GM19468 (cell line): Measurements from ENCODE around the gene TTLL11.

Experiments used
- ATAC-seq: cut with Tn5 transposase; IDR thresholded peaks from one replicate; pipeline ENCODE4 v1.9.1; 2021; ENCODE audit warnings: mild to moderate bottlenecking, moderate library complexity, moderate number of reproducible peaks; ENCODE audit not compliant: unreplicated experiment; ENCODE audit errors: extremely low read depth

Gene TTLL11

DNA sequence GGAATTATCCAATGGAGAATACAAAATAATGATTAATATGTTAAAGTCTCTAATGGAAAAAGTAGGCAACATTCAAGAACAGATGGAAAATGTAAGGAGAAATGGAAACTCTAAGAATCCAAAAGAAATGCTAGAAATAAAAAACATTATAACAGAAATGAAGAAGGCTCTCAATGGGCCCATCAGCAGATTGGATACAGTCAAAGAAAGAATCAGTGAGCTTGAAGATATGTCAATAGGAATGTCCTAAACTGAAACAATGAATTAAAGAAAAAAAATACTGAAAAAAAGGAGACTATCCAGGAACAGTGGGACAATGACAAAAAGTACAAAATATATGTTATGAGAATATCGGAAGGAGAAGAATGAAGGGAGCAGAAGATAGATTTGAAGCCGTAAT, 248.5 kb downstream of the TTLL11 start:
- ATAC-seq: no peak

- no peak for ATAC-seq
Measured at GRCh38 chr9:121844098-121844497, 249.0 kb downstream of the TTLL11 start.

DNA sequence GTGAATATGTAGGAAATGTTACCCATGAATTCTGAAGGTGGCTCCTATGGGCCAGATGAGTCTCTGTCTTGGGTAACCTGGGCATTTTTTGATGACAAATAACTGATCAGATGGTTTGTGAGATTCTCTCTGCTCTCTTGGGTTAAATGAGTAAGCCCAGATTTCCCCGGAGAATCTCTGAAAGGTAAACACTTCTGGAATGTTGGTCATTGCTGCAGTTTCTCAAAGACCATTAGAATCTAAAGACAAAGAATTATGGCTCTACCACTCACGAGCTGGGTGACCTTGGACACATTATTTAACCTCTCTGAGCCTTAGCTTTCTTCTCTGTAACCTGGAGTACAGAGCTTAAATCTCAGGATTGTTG, 250.5 kb downstream of the TTLL11 start:
- ATAC-seq: no peak

DNA sequence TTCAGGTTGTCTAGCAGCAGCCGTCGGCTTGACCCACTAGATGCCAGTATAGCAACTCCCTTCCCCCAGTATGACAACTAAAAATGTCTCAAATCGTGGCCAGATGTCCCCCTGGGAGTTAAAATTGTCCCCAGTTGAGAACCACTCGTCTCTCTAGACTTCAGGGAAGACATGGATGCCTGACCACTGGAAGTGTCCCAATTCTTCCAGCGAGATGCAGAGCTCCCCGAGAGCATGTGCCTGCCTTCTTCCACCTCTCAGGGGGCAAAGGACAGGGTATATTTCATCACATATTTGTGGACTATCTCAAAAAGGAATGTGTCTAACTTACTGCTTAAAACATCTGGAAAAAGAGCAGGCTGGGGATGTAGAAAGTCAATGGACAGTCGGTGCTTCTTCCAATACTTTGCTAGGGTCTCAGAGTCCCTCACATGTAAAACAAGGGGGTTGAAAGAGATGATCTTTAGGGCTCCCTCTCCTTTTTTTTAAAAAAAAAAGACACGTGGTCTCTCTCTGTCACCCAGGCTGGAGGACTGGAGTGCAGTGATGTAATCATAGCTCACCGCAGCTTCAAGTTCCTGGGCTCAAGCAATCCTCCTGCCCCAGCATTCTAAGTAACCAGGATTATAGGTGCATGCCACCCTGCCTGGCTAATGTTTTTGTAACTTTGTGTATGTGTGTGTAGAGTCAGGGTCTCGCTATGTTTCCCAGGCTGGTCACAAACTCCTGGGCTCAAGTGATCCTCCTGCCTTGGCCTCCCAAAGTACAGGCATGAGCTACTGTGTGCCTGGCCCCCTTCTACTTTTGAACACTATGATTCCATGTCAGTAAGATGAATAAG, 251.1 kb downstream of the TTLL11 start:
- ATAC-seq: no peak

DNA sequence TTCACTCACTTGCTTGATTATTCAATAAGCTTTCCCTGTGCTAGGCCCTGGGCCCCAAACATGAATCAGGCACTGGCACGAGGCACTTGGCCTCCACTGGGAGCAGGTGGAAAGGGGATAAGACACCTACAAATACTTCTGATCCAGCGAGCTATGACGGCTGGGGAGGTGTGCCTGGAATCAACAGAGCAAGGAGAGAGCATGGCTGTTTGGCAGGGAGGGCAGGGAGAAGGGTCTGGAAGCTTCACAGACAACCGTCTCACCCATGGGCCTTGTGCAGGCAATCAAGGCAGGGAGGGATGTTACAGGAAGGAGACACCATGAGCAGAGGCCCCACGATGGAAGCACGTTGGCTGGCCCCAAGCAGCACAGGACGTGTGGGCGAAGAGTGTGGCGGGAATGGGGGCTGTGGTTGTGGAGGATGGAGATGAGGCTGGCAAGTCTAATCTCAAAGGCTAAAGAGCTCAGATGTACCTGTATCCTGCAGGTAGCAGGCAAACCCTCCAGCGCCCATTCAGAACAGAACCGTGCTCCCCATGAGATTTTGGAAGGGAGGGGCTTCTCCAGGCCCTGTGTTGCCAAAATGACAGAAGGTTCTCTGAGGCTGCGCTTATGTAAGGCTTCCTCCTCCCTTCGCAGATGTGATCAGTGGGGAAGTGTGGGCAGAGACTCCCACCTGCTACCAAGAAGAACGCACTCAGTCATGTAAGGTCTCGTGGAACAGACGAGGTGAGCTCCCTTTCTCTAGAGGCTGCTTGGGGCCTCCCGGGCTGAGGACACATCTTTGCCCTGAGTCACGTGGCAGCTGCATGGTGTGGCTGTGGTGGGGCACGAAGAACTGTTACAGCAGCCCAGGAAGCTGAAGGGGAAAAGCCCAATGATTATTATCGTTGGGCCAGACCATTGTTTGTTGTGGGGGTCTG, 252.0 kb downstream of the TTLL11 start:
- no peak for ATAC-seq

- ATAC-seq: no peak
Measured at GRCh38 chr9:121839726-121840500, 253.2 kb downstream of the TTLL11 start.

DNA sequence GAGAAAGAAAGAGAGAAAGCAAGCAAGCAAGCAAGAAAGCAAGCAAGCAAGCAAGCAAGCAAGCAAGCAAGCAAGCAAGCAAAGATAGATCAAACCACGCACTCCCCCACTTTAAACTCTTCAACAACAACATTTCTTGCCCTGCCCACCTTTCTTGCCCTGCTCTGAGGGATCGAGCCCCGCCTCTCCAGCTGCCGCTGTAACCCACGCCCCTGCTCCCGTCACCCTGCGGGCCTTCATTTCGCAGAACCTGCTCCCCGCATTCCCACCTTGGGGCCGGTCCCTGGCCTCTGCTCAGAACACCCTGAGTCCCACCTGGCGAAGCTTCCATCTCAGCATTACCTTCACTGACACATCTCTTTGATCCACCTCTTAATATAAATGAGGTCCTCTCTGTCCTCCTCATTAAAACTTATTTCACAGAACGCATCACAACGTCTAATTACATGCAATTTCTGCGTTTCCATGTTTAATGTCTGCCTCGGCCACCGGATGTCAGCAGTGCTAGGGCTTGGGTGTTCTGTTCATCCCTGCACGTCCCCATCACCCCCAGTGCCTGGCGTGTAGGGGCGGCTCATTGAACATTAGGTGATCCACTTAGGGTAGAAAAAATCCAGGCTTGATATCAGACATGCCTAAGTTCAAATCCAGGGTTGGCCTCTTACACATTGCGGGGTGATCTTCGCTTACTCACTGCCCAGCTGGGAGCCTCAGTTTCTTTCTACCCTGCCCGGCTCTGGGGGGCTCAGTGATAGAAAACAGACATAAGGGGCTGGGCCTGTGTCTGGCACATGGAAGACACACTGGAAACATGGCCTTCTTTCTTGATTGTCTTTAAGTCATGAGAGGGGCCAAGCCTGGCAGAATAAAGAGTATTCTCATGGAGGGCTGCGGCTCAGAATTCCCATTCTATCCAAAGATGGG, 254.1 kb downstream of the TTLL11 start:
- no peak for ATAC-seq

DNA sequence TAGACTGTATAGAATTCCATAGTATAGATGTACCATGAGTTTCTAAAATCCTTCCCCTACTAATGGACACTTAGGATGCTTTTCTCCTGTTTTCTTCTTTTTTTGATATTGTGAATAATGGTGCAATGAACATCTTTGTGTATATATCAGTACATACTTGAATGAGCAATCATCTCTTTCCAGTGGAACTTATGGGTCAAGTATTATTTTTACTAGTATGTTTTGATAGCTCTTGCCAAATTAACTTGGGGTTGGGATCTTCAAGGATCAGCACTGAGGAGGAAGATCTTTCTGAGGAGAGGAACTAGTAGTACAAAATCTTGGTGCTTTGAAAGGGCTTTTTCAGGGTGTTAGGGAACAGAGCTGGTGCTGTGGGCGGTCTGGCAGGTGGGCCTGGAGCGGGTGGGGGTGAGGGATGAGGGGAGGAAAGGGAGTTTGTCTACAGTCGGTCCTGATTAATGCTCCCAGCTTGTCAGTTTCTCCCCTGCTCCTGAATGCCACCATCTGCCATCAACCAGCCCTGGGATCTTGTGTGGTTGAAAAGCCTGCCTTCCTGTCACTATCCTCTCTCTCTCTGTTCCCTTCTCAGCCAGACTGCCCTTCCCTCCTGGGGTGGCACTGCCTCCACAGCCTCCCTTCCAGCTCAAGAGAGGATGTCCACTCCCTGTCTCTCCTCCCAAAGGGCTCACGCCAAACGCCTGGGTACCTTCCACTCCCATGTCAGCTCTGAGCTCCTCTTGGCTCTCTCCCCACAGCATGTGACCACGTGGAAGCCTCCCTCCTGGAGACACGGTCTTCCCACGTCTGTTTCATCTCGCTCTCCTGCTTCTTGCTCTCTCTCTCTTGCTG, 255.8 kb downstream of the TTLL11 start:
- ATAC-seq: no peak

GRCh38 chr9:121836366-121836885, 256.7 kb downstream of the TTLL11 start:
- no peak for ATAC-seq

- ATAC-seq: no peak
Measured at GRCh38 chr9:121835587-121836365, 257.3 kb downstream of the TTLL11 start.

DNA sequence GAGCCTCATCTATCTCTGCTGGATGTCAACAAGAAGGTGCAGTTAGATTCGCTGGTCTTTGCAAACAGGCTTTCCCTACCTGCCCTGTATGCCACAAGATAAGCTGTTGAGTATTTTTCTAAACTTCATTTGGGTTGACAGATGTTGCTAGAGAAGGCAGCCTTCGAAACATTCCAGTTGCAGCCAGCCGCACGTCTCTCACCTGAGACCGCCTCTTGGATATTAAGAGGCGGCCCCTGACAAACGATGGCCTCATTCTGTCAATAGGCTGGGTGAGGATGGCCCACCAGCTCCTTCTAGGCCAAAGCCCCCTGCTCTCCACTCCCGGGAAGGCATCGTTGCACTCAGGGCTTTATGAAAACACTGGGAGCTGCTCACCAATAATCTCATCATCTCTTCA, 260.0 kb downstream of the TTLL11 start:
- ATAC-seq: no peak

DNA sequence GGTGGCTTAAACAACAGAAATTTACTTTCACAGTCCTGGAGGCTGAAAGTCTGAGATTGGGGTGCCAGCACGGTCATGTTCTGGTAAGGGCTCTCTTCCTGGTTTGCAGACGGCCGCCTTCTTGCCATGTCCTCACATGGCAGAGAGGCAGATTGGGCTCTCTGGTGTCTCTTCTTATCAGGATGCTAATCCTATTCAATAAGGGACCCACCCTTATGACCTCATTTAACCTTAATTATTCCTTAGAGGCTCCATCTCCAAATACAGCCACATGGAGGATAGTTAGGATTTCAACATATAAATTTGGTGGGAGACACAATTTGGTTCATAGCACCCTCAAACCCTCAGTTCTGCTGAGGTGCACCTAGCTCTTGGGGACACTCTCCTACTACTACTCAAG, 261.2 kb downstream of the TTLL11 start:
- ATAC-seq: no peak

DNA sequence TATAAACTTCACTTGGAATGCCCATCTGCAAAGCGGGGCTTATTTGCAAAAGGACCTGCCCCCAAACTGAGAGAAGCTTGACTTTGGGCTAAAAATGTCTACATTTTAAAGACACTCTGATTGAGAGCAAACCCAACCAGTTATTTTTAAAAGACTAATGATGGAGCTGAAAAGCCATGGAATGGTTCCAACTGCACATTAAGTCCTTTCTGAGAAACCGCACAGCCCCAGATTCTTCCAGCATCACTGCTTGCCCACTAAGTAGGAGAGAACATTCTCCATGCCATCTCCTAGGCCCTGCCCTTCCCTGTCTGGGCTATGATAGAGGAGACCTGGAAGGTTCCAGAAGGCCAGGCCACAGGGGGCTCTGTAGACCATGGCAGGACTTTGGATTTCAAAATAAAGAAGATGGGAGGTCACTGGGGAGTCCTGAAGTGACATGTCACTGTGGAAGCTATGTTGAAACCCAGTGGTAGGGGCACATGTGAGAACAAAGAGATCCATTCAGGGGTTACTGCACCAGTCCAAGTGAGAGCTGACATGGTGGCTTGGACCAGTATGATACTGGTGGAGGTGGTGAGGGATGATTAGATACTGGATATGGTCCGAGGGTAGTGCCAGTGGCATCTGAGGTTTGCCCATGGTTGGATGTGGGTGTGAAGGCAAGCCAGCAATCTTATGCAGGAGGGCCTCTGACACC, 262.5 kb downstream of the TTLL11 start:
- no peak for ATAC-seq

DNA sequence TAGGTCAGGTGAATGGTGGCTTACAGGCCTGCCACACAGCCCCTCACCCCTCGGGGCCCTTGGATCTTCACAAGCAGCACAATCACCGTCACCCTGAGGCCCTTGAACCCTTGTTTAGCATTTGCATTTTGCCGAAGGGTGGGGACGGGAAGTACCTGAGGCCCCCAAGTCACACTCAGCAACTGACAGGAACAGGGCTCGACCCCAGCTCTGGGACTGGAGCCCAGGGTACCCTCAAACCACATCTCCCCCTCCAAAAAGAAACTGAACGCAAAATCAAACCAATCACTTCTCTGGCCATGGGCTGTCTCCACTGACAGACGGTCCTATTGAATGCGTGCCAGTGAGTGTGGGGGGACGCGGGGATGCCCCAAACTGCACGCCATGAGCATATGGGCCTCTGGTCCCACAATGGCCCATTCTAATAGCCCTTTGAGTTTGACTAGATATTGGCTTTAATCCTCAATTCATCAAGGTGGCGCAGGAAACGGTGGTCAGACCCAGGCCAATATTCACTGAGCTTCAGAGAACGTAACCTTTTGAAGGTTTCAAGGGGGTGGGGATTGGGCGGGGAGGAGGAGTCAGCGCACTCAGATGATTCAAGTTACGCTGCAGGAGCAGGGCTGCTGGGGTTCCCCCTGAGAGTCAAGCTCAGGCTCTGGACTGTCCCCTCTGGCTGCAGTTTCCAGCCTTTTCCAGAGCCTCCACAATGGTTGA, 265.7 kb downstream of the TTLL11 start:
- ATAC-seq: no peak

DNA sequence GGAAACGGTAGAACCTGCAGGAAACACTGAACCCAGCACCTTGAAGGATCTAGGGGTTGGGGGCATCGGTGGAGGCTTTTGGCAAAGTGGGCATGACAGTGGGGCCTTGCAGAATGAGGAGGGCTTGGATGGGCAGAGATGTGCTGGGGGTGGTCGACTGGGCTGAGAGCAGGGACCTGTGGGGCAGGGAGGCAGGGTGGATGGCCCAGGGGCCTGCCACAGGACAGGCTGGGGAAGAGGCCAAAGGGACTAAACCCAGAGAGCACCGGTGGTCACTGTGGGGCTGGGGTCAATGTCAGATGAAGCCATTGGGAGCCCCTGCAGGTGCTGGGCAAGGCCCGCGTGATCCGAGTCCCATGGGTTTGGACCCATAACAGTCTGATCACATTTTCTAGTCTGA, 266.4 kb downstream of the TTLL11 start:
- ATAC-seq: no peak

GRCh38 chr9:121825031-121825691, 267.9 kb downstream of the TTLL11 start:
- ATAC-seq: no peak
